Osteocyte (in vitro differentiated cells): Measurements from ENCODE around the gene CC2D2A. TPM values are rescaled to one million over a fixed set of nuclear protein-coding genes. Genes with fewer than 3 reads are reported as not detected.
A peak's percentile ranks its signal among the peaks of the same experiment; 100 is the strongest.

Experiments
- DNase-seq: peaks from one replicate; pipeline ENCODE4 v3.0.0; 2021; ENCODE audit warnings: mixed read lengths; ENCODE audit not compliant: unreplicated experiment; ENCODE audit errors: extremely low spot score
- H3K27ac Mint-ChIP-seq: one replicate; pipeline ENCODE4 v1.8.0; 2021; ENCODE audit warnings: mild to moderate bottlenecking, mixed read lengths; ENCODE audit not compliant: unreplicated experiment
- H3K27me3 Mint-ChIP-seq: one replicate; pipeline ENCODE4 v1.8.0; 2021; ENCODE audit warnings: mixed read lengths; ENCODE audit not compliant: unreplicated experiment
- H3K36me3 Mint-ChIP-seq: one replicate; pipeline ENCODE4 v1.8.0; 2021; ENCODE audit warnings: mixed read lengths; ENCODE audit not compliant: unreplicated experiment
- H3K4me1 Mint-ChIP-seq: one replicate; pipeline ENCODE4 v1.8.0; 2021; ENCODE audit warnings: mixed read lengths; ENCODE audit not compliant: unreplicated experiment
- H3K4me3 Mint-ChIP-seq: one replicate; pipeline ENCODE4 v1.8.0; 2021; ENCODE audit warnings: mild to moderate bottlenecking, moderate library complexity, mixed read lengths; ENCODE audit not compliant: unreplicated experiment
- H3K9me3 Mint-ChIP-seq: one replicate; pipeline ENCODE4 v1.8.0; 2021; ENCODE audit warnings: mixed read lengths; ENCODE audit not compliant: unreplicated experiment
- CTCF ChIP-seq: fragments of 200-600 bp; sonication (generic); IDR thresholded peaks from 2 replicates; pipeline ENCODE4 v1.5.0; 2021; ENCODE audit warnings: antibody characterized with exemption, mild to moderate bottlenecking, moderate library complexity
- total RNA-seq: library from RNA; stranded (reverse); gene quantifications from 2 replicates; pipeline ENCODE4 v1.2.1, GENCODE V29; 2021

The CC2D2A gene
- total RNA-seq, 1 donor from 2014 or later = 31.2 TPM

DNA sequence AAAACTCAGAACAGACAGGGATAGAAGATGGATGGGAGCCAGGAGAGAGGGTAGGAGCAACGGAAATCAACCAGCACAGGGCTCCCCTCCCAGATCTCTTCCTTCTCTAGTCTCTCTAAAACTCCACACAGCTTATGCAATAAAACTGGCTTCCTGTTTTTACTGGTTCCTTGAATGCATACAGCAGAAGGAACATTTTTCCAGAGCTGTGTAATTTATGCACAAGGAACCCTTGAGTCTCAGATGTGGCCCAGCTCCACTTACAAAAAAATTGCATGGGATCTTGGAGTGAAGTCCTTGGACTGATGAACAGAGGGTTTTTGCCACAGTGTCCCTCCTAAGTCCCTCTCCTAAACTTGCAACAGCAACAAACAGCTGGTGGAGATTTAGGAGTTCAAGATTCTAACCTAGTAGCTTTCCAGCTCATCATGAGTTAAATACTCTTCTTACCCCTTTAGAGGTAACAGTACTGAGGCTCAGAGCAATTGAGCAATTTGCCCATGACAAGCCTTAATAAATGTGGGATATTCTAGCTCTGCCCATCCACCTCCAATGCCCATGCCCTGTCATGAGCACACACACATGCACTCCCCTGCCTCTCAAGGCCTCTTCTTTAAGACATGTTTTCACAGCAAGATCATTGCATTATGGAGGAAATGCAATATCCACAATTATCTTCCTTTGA lies 18.4 kb upstream of the CC2D2A start:
- no peaks in the 10 kb centered on the region for H3K9me3 Mint-ChIP-seq
- H3K36me3 Mint-ChIP-seq = no peaks in the 10 kb centered on the region
- no peak for TF ChIP-seq CTCF
- no peak overlapping the region for H3K4me3 Mint-ChIP-seq
- DNase-seq = no peak
- H3K4me1 Mint-ChIP-seq = peaks cover 29% of the 10 kb centered on the region
- peak overlapping the region; percentile 78 for H3K27ac Mint-ChIP-seq
- H3K27me3 Mint-ChIP-seq = no peaks in the 10 kb centered on the region

DNA sequence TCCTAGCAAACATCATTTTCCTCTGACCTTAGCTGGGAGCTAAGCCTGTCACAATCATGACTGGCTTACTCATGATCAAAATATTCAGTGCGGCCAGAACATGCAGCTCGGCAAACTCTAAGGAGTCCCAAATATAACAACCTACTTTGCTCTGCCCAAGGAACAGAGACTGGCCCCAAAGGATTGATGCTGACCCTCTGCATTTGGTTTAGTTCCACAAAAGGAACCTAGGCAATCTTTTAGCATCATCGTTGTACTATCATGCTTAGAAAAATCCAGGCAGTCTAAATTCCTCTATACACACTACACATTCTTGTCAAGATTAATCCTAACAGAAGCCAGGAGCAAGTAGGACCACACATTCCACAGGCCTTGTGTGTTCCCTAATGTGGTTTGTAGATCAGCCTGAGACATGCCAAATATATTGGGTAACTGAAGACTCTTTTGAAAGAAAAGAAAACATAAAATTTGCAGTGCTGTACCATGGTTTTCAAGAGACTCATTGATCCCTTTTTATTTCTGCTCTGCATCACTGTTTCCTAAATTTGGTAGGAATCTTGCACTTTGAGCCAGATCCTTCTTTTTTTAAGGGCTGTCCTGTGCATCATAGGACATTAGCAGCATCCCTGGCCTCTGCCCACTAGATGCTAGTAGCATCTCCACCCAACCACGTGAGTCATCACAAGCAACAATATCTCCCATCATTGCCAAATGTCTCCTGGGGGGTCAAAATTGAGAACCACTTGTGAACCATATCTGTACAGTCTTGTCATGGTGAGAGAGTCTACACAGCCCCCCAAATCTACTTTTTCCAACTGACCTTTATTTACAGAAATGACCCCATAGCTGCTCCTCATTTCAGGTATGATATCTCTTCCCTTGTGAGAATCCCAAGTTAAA lies 17.6 kb upstream of the CC2D2A start:
- Mint-ChIP-seq H3K27ac (peak overlapping the region; percentile 78), H3K36me3 (no peaks in the 10 kb centered on the region), H3K9me3 (no peaks in the 10 kb centered on the region), H3K4me1 (peaks cover 32% of the 10 kb centered on the region), H3K27me3 (no peaks in the 10 kb centered on the region), H3K4me3 (no peak overlapping the region)
- TF ChIP-seq CTCF = no peak
- no peak for DNase-seq

DNA sequence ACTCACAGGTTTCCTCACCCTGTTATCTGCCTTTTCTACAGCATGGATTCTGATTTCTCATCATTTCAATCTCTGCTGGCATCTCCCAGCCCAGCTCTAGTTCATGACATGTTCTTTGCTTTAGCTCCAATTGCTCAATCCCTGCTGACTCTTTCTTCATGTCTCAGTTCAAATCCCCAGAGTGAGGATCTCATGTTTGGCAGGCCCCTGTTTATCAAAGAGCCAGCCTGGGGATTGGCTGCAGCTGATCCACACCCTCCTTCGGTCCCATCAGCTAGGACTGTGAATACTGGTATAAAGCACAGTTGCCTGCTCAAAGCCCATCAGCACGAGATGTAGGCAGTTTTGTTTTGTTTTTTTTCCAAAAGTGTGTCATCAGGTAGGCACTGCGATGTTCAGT lies 14.4 kb upstream of the CC2D2A start:
- Mint-ChIP-seq H3K27me3 (peaks cover 10% of the 10 kb centered on the region), H3K36me3 (no peaks in the 10 kb centered on the region), H3K4me1 (peaks cover 36% of the 10 kb centered on the region), H3K4me3 (no peak overlapping the region), H3K9me3 (no peaks in the 10 kb centered on the region), H3K27ac (no peak overlapping the region)
- no peak for DNase-seq
- no peak for TF ChIP-seq CTCF

GRCh38 chr4:15457406-15458201 lies 12.1 kb upstream of the CC2D2A start:
- peak; percentile 76 for TF ChIP-seq CTCF
- DNase-seq = no peak
- H3K27me3 Mint-ChIP-seq = peaks cover 14% of the 10 kb centered on the region
- H3K27ac Mint-ChIP-seq = no peak overlapping the region
- no peaks in the 10 kb centered on the region for H3K9me3 Mint-ChIP-seq
- peaks cover 13% of the 10 kb centered on the region for H3K4me1 Mint-ChIP-seq
- H3K36me3 Mint-ChIP-seq = no peaks in the 10 kb centered on the region
- H3K4me3 Mint-ChIP-seq = no peak overlapping the region
